NCI-H748 treated with DMSO at 0.1 percent for 48 hours (cell line): ENCODE measurements around the gene MAD1L1.

Source experiments
- DNase-seq: peaks from one replicate; lab custom pipeline; 2025; lab: John Stamatoyannopoulos, UW

Gene MAD1L1

GRCh38 chr7:1787681-1788235 is 445.0 kb downstream of the MAD1L1 start:
- DNase-seq = no peak

- DNase-seq = no peak
Observed at GRCh38 chr7:1787241-1787640, 445.5 kb downstream of the MAD1L1 start.

- no peak for DNase-seq
Observed at GRCh38 chr7:1785839-1786238, 446.9 kb downstream of the MAD1L1 start.

GRCh38 chr7:1781369-1781768 is 451.4 kb downstream of the MAD1L1 start:
- no peak for DNase-seq

- no peak for DNase-seq
Observed at GRCh38 chr7:1779445-1779844, 453.3 kb downstream of the MAD1L1 start.

- DNase-seq = no peak
Observed at GRCh38 chr7:1777122-1777521, 455.6 kb downstream of the MAD1L1 start.

- no peak for DNase-seq
Observed at GRCh38 chr7:1775389-1775788, 457.4 kb downstream of the MAD1L1 start.

- no peak for DNase-seq
Observed at GRCh38 chr7:1770331-1770730, 462.4 kb downstream of the MAD1L1 start.

GRCh38 chr7:1769286-1770200 is 463.2 kb downstream of the MAD1L1 start:
- DNase-seq = no peak

GRCh38 chr7:1768832-1769231 is 463.9 kb downstream of the MAD1L1 start:
- no peak for DNase-seq

GRCh38 chr7:1767524-1767923 is 465.2 kb downstream of the MAD1L1 start:
- no peak for DNase-seq
